Measurements from ENCODE around the gene RNASE9.
"Not testable (repeated sequence)": the region's sequence is repeated elsewhere in the genome, so short reads cannot be mapped to it uniquely, and the experiment has no call there.

The RNASE9 gene
- 0 reads per million in 3 experiments for total RNA-seq

- no peak for DNase-seq
These were observed at the start of gene RNASE9 for GRCh38 chr14:20560961-20561360. RNASE9 (minus strand) TSS chr14:20561047.

GRCh38 chr14:20610002-20610765 is 49.3 kb upstream of the RNASE9 start:
- DNase-seq = peak; percentile 69

- peak; percentile 76 for DNase-seq
These were observed 48.6 kb upstream of the RNASE9 start for GRCh38 chr14:20609215-20610001.

- DNase-seq = no peak
These were observed 47.7 kb upstream of the RNASE9 start for GRCh38 chr14:20608383-20609110.

GRCh38 chr14:20607617-20608016 is 46.8 kb upstream of the RNASE9 start:
- no peak for DNase-seq

- DNase-seq = no peak
These were observed 46.0 kb upstream of the RNASE9 start for GRCh38 chr14:20606902-20607242.

- no peak for DNase-seq
These were observed 45.5 kb upstream of the RNASE9 start for GRCh38 chr14:20606190-20606901.

GRCh38 chr14:20603813-20604690 is 43.2 kb upstream of the RNASE9 start:
- DNase-seq = no peak

- no peak for DNase-seq
These were observed 41.7 kb upstream of the RNASE9 start for GRCh38 chr14:20602583-20602982.

- DNase-seq = no peak
These were observed 40.7 kb upstream of the RNASE9 start for GRCh38 chr14:20601522-20601921.

- DNase-seq = no peak
These were observed 36.3 kb upstream of the RNASE9 start for GRCh38 chr14:20597108-20597507.

GRCh38 chr14:20595726-20596125 is 34.9 kb upstream of the RNASE9 start:
- DNase-seq = not testable (repeated sequence)

GRCh38 chr14:20592574-20592973 is 31.7 kb upstream of the RNASE9 start:
- no peak for DNase-seq

GRCh38 chr14:20591235-20591634 is 30.4 kb upstream of the RNASE9 start, which contains the start of gene RNASE12:
RNASE12 (minus strand) TSS chr14:20591376; CDS start chr14:20590723, 653 bp downstream.
- no peak for DNase-seq

GRCh38 chr14:20587489-20588154 is 26.8 kb upstream of the RNASE9 start, which contains the start of gene RNASE11:
RNASE11 (minus strand) TSS chr14:20588001.
- DNase-seq = no peak

GRCh38 chr14:20583908-20584307 is 23.1 kb upstream of the RNASE9 start:
- DNase-seq = no peak

GRCh38 chr14:20583142-20583541 is 22.3 kb upstream of the RNASE9 start:
- DNase-seq = no peak

GRCh38 chr14:20580242-20580641 is 19.4 kb upstream of the RNASE9 start:
- DNase-seq = no peak

GRCh38 chr14:20578784-20579502 is 18.1 kb upstream of the RNASE9 start:
- no peak for DNase-seq

GRCh38 chr14:20578325-20578724 is 17.5 kb upstream of the RNASE9 start:
- no peak for DNase-seq

All from central memory CD4-positive, alpha-beta T cell (primary cell).